Activated CD4-positive, CD25-positive, alpha-beta regulatory T cell treated with anti-CD3 and anti-CD28 coated beads, Interleukin-2, amount 50 U/mL, for 72 hours (primary cell): ENCODE measurements around the gene CD14.
"Not testable (repeated sequence)": the region's sequence is repeated elsewhere in the genome, so short reads cannot be mapped to it uniquely, and the experiment has no call there.

ENCODE experiments used
- DNase-seq: peaks from one replicate; pipeline ENCODE4 v3.0.0; 2021

CD14 gene

GRCh38 chr5:140633021-140633471 lies at the start of gene CD14:
CD14 (minus strand) TSS chr5:140633175; CDS start chr5:140633071, 104 bp downstream.
- no peak for DNase-seq

GRCh38 chr5:140678993-140679392 lies 46.0 kb upstream of the CD14 start:
- no peak for DNase-seq

GRCh38 chr5:140677947-140678346 lies 45.0 kb upstream of the CD14 start:
- no peak for DNase-seq

- DNase-seq: no peak
Observed at GRCh38 chr5:140674629-140675028, 41.7 kb upstream of the CD14 start.

- DNase-seq: no peak
Observed at GRCh38 chr5:140674211-140674610, 41.2 kb upstream of the CD14 start.

- DNase-seq: no peak
Observed at GRCh38 chr5:140673187-140673976, 40.4 kb upstream of the CD14 start, which contains the start of gene DND1. DND1 (minus strand) TSS chr5:140673576; CDS start chr5:140673542, 34 bp downstream.

GRCh38 chr5:140672455-140673186 lies 39.6 kb upstream of the CD14 start:
- peak; percentile 40 for DNase-seq

- no peak for DNase-seq
Observed at GRCh38 chr5:140671472-140672125, 38.6 kb upstream of the CD14 start.

GRCh38 chr5:140671035-140671434 lies 38.1 kb upstream of the CD14 start:
- DNase-seq: not testable (repeated sequence)

GRCh38 chr5:140664359-140665119 lies 31.6 kb upstream of the CD14 start, which contains the start of gene WDR55:
WDR55 (plus strand) TSS chr5:140664904; CDS start chr5:140664913, 9 bp downstream.
- peak; percentile 93 for DNase-seq

- DNase-seq: no peak
Observed at GRCh38 chr5:140664030-140664358, 31.0 kb upstream of the CD14 start.

GRCh38 chr5:140660371-140660770 lies 27.4 kb upstream of the CD14 start:
- DNase-seq: not testable (repeated sequence)

GRCh38 chr5:140658870-140659269 lies 25.9 kb upstream of the CD14 start:
- DNase-seq: no peak

- no peak for DNase-seq
Observed at GRCh38 chr5:140647042-140647419, 14.1 kb upstream of the CD14 start.

GRCh38 chr5:140642718-140643117 lies 9.7 kb upstream of the CD14 start:
- DNase-seq: no peak

- DNase-seq: no peak
Observed at GRCh38 chr5:140641716-140642115, 8.7 kb upstream of the CD14 start.

GRCh38 chr5:140639148-140639981 lies 6.4 kb upstream of the CD14 start, which contains the start of gene TMCO6:
TMCO6 (plus strand) TSS chr5:140639451; CDS start chr5:140639528, 77 bp downstream.
- peak; percentile 95 for DNase-seq

- not testable (repeated sequence) for DNase-seq
Observed at GRCh38 chr5:140638898-140639147, 5.8 kb upstream of the CD14 start.

GRCh38 chr5:140637371-140638100 lies 4.6 kb upstream of the CD14 start:
- DNase-seq: no peak

- no peak for DNase-seq
Observed at GRCh38 chr5:140635291-140636257, 2.6 kb upstream of the CD14 start.
